Frontal cortex (tissue), 4 donors: ENCODE measurements around the gene MAP3K6. TPM values are rescaled to one million over a fixed set of nuclear protein-coding genes. Genes with fewer than 3 reads are reported as not detected.
A peak's percentile ranks its signal among the peaks of the same experiment; 100 is the strongest.

Experiments
- DNase-seq, 2 donors: peaks; one replicate each; pipeline ENCODE4 v3.0.0; 2012; ENCODE audit warnings: low spot score in 2 of 2
- FAIRE-seq: peaks from 2 replicates; lab custom pipeline; 2012; peaks lifted over from hg19 to GRCh38; lab: Jason Lieb, UNC
- total RNA-seq: library from RNA; depleted of rRNA; stranded (reverse); fragments of >200 nt; gene quantifications from one replicate; pipeline ENCODE4 v1.2.3, GENCODE V29; 2014
- donor health status: control.
- donor health status: control.
- donor health status: control.

The MAP3K6 gene
- total RNA-seq, 1 donor from 2014 or later = 0.82 TPM

GRCh38 chr1:27342391-27342777, 24.4 kb downstream of the MAP3K6 start:
- DNase-seq = no peak
- FAIRE-seq = no peak

GRCh38 chr1:27341525-27342252, 25.1 kb downstream of the MAP3K6 start, which contains the start of gene SYTL1:
SYTL1 (plus strand) TSS chr1:27342022; CDS start chr1:27345335, 3,313 bp downstream.
- FAIRE-seq (no peak), DNase-seq (no peak)

GRCh38 chr1:27339213-27339612, 27.5 kb downstream of the MAP3K6 start:
- DNase-seq (no peak), FAIRE-seq (no peak)

- no peak for DNase-seq
- no peak for FAIRE-seq
These were observed 28.0 kb downstream of the MAP3K6 start for GRCh38 chr1:27338751-27339150.

GRCh38 chr1:27336756-27337155, 30.0 kb downstream of the MAP3K6 start:
- no peak for FAIRE-seq
- no peak for DNase-seq

GRCh38 chr1:27335506-27336422, 31.0 kb downstream of the MAP3K6 start:
- FAIRE-seq = no peak
- DNase-seq = no peak

GRCh38 chr1:27333717-27334279, 33.0 kb downstream of the MAP3K6 start:
- DNase-seq = no peak
- no peak for FAIRE-seq

- no peak for FAIRE-seq
- peak; percentile 59 to 81 for DNase-seq
These were observed 34.1 kb downstream of the MAP3K6 start for GRCh38 chr1:27332536-27333281.

GRCh38 chr1:27331922-27332321, 34.8 kb downstream of the MAP3K6 start:
- no peak for FAIRE-seq
- DNase-seq = no peak

GRCh38 chr1:27331426-27331825, 35.3 kb downstream of the MAP3K6 start:
- DNase-seq (no peak), FAIRE-seq (no peak)

GRCh38 chr1:27330786-27331185, 36.0 kb downstream of the MAP3K6 start:
- DNase-seq (no peak), FAIRE-seq (no peak)

- FAIRE-seq = no peak
- DNase-seq = no peak
These were observed 38.8 kb downstream of the MAP3K6 start for GRCh38 chr1:27327964-27328363.

- FAIRE-seq (no peak), DNase-seq (no peak)
These were observed 41.5 kb downstream of the MAP3K6 start for GRCh38 chr1:27325286-27325685.

GRCh38 chr1:27322569-27323240, 44.1 kb downstream of the MAP3K6 start:
- DNase-seq (no peak), FAIRE-seq (no peak)

- FAIRE-seq (no peak), DNase-seq (peak; percentile 95 to 99)
These were observed 44.8 kb downstream of the MAP3K6 start, which contains the start of gene TMEM222 for GRCh38 chr1:27321813-27322568. TMEM222 (plus strand) TSS chr1:27322163; CDS start chr1:27322198, 35 bp downstream.

- DNase-seq (no peak), FAIRE-seq (no peak)
These were observed 48.2 kb downstream of the MAP3K6 start for GRCh38 chr1:27318596-27318995.

GRCh38 chr1:27318136-27318535, 48.6 kb downstream of the MAP3K6 start:
- FAIRE-seq = no peak
- DNase-seq = no peak

GRCh38 chr1:27316860-27317259, 49.9 kb downstream of the MAP3K6 start:
- no peak for DNase-seq
- FAIRE-seq = no peak

GRCh38 chr1:27314737-27315136, 52.0 kb downstream of the MAP3K6 start:
- DNase-seq (no peak), FAIRE-seq (no peak)
